Measurements from ENCODE around the gene SDK2. TPM values are rescaled to one million over a fixed set of nuclear protein-coding genes. Genes with fewer than 3 reads are reported as not detected.

The SDK2 gene
- total and polyA plus RNA-seq, 2 experiments from 2014 or later: 0.59 to 1.2 TPM

GRCh38 chr17:73624496-73624988, 19.7 kb downstream of the SDK2 start:
- Histone ChIP-seq H3K36me3 (replicated peaks; ENCODE audit: insufficient read depth, low read depth) (no peaks in the 10 kb centered on the region), H3K4me2 (no peak overlapping the region), H4K20me1 (ENCODE audit: insufficient read depth, poor library complexity, severe bottlenecking) (no peaks in the 10 kb centered on the region), H3K27me3 (no peaks in the 10 kb centered on the region), H3K4me1 (ENCODE audit: insufficient read depth) (peaks cover 7% of the 10 kb centered on the region), H2AFZ (no peak overlapping the region), H3K4me3 (no peak overlapping the region), H3K79me2 (no peaks in the 10 kb centered on the region), H3K27ac (no peak overlapping the region), H3K9me3 (ENCODE audit: low read depth) (no peaks in the 10 kb centered on the region), H3K9me2 (replicated peaks; ENCODE audit: insufficient read depth) (no peaks in the 10 kb centered on the region)
- TF ChIP-seq CTCF (IDR thresholded peaks at IDR 0.05; ENCODE audit: poor library complexity): no peak
- no peak for TF ChIP-seq EZH2phosphoT487 (IDR thresholded peaks at IDR 0.05; ENCODE audit: low read depth, severe bottlenecking, unreplicated experiment)
- TF ChIP-seq EZH2 (IDR thresholded peaks at IDR 0.05; ENCODE audit: borderline replicate concordance): no peak
- WGBS (ENCODE audit: low lambda C conversion rate, missing lambda C conversion rate): 81% methylated on average over 7 of the region's 7 CpGs
- DNase-seq (ENCODE audit: low spot score): no peak

GRCh38 chr17:73623818-73624217, 20.4 kb downstream of the SDK2 start:
- H4K20me1 ChIP-seq (ENCODE audit: insufficient read depth, poor library complexity, severe bottlenecking): no peaks in the 10 kb centered on the region
- no peak overlapping the region for H3K4me3 ChIP-seq
- no peak overlapping the region for H2AFZ ChIP-seq
- no peaks in the 10 kb centered on the region for H3K27me3 ChIP-seq
- H3K27ac ChIP-seq: no peak overlapping the region
- peaks cover 7% of the 10 kb centered on the region for H3K4me1 ChIP-seq (ENCODE audit: insufficient read depth)
- no peak overlapping the region for H3K4me2 ChIP-seq
- H3K36me3 ChIP-seq (replicated peaks; ENCODE audit: insufficient read depth, low read depth): no peaks in the 10 kb centered on the region
- 37% methylated on average over 3 of the region's 3 CpGs for WGBS (ENCODE audit: low lambda C conversion rate, missing lambda C conversion rate)
- no peaks in the 10 kb centered on the region for H3K79me2 ChIP-seq
- no peaks in the 10 kb centered on the region for H3K9me3 ChIP-seq (ENCODE audit: low read depth)
- DNase-seq (ENCODE audit: low spot score): no peak
- TF ChIP-seq CTCF (IDR thresholded peaks at IDR 0.05; ENCODE audit: poor library complexity) (no peak), EZH2 (IDR thresholded peaks at IDR 0.05; ENCODE audit: borderline replicate concordance) (no peak), EZH2phosphoT487 (IDR thresholded peaks at IDR 0.05; ENCODE audit: low read depth, severe bottlenecking, unreplicated experiment) (no peak)
- H3K9me2 ChIP-seq (replicated peaks; ENCODE audit: insufficient read depth): no peaks in the 10 kb centered on the region

GRCh38 chr17:73623247-73623646, 21.0 kb downstream of the SDK2 start:
- WGBS (ENCODE audit: low lambda C conversion rate, missing lambda C conversion rate): 76% methylated on average over 2 of the region's 2 CpGs
- Histone ChIP-seq H2AFZ (no peak overlapping the region), H3K27me3 (no peaks in the 10 kb centered on the region), H3K4me3 (no peak overlapping the region), H3K36me3 (replicated peaks; ENCODE audit: insufficient read depth, low read depth) (no peaks in the 10 kb centered on the region), H3K27ac (no peak overlapping the region), H3K79me2 (no peaks in the 10 kb centered on the region), H3K4me2 (no peak overlapping the region), H3K4me1 (ENCODE audit: insufficient read depth) (peaks cover 7% of the 10 kb centered on the region), H3K9me2 (replicated peaks; ENCODE audit: insufficient read depth) (no peaks in the 10 kb centered on the region), H3K9me3 (ENCODE audit: low read depth) (no peaks in the 10 kb centered on the region), H4K20me1 (ENCODE audit: insufficient read depth, poor library complexity, severe bottlenecking) (no peaks in the 10 kb centered on the region)
- DNase-seq (ENCODE audit: low spot score): no peak
- TF ChIP-seq EZH2phosphoT487 (IDR thresholded peaks at IDR 0.05; ENCODE audit: low read depth, severe bottlenecking, unreplicated experiment): no peak
- no peak for TF ChIP-seq CTCF (IDR thresholded peaks at IDR 0.05; ENCODE audit: poor library complexity)
- no peak for TF ChIP-seq EZH2 (IDR thresholded peaks at IDR 0.05; ENCODE audit: borderline replicate concordance)

- Histone ChIP-seq H3K27ac (no peak overlapping the region), H3K4me3 (no peak overlapping the region), H3K36me3 (replicated peaks; ENCODE audit: insufficient read depth, low read depth) (no peaks in the 10 kb centered on the region), H3K9me3 (ENCODE audit: low read depth) (no peaks in the 10 kb centered on the region), H3K4me2 (no peak overlapping the region), H3K27me3 (no peaks in the 10 kb centered on the region), H2AFZ (no peak overlapping the region), H4K20me1 (ENCODE audit: insufficient read depth, poor library complexity, severe bottlenecking) (no peaks in the 10 kb centered on the region), H3K79me2 (no peaks in the 10 kb centered on the region), H3K4me1 (ENCODE audit: insufficient read depth) (peaks cover 7% of the 10 kb centered on the region), H3K9me2 (replicated peaks; ENCODE audit: insufficient read depth) (no peaks in the 10 kb centered on the region)
- DNase-seq (ENCODE audit: low spot score): no peak
- 91% methylated on average over 3 of the region's 3 CpGs for WGBS (ENCODE audit: low lambda C conversion rate, missing lambda C conversion rate)
- TF ChIP-seq EZH2phosphoT487 (IDR thresholded peaks at IDR 0.05; ENCODE audit: low read depth, severe bottlenecking, unreplicated experiment) (no peak), CTCF (IDR thresholded peaks at IDR 0.05; ENCODE audit: poor library complexity) (no peak), EZH2 (IDR thresholded peaks at IDR 0.05; ENCODE audit: borderline replicate concordance) (no peak)
Observed at GRCh38 chr17:73622381-73622780, 21.9 kb downstream of the SDK2 start.

Data from hepatocyte (in vitro differentiated cells).